Body of pancreas (tissue), 4 donors: Measurements from ENCODE around the gene MAD1L1.

Source experiments
- POLR2A ChIP-seq, 3 donors: fragments of 450-650 bp; IDR thresholded peaks; one replicate each; pipeline ENCODE4 v1.6.1; 2016; ENCODE audit warnings: antibody characterized with exemption in 3 of 3, mild to moderate bottlenecking in 2 of 3
- TF ChIP-seq, protein P1 (sequence below), 7 experiments: fragments of 450-650 bp in 4 of 7; fragments of 200-600 bp in 3 of 7; sonication (generic) in 3 of 7; IDR thresholded peaks; one replicate each; pipeline ENCODE4 v1.5.1; 2016 to 2019; ENCODE audit warnings: antibody characterized with exemption in 7 of 7

DNA sequence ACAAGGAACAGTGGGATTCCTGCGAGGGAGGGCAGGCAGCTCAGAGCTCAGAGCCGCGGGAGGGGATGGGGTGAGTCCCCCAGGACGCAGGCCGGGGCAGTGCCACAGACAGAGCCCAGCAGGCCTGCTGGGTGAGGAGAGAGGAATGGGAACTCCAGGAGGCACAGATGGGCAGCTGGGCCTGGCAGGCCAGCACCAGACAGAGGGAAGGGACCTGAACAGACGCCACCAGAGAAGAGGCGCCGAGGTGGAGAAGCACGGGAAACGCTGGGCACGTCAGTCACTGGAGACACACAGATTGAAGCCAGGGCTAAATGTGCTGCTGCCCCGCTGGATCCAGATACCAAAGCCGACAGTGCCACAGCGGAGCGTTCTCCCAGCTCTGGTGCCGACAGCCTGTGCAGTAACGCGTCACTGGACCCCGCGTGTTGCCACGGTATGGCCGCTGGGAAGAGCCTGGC is 225.8 kb downstream of the MAD1L1 start:
- TF ChIP-seq, protein P1, sequence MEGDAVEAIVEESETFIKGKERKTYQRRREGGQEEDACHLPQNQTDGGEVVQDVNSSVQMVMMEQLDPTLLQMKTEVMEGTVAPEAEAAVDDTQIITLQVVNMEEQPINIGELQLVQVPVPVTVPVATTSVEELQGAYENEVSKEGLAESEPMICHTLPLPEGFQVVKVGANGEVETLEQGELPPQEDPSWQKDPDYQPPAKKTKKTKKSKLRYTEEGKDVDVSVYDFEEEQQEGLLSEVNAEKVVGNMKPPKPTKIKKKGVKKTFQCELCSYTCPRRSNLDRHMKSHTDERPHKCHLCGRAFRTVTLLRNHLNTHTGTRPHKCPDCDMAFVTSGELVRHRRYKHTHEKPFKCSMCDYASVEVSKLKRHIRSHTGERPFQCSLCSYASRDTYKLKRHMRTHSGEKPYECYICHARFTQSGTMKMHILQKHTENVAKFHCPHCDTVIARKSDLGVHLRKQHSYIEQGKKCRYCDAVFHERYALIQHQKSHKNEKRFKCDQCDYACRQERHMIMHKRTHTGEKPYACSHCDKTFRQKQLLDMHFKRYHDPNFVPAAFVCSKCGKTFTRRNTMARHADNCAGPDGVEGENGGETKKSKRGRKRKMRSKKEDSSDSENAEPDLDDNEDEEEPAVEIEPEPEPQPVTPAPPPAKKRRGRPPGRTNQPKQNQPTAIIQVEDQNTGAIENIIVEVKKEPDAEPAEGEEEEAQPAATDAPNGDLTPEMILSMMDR (IDR thresholded peaks at IDR 0.05) = no peak
- TF ChIP-seq POLR2A (IDR thresholded peaks at IDR 0.05) = no peak
